Stimulated activated effector memory CD8-positive, alpha-beta T cell treated with anti-CD3 and anti-CD28 coated beads, Interleukin-12 subunit alpha, Interleukin-12 subunit beta, amount 100 ng/mL, for 72 hours (primary cell): ENCODE results near the gene PDZK1IP1.
"Not testable (repeated sequence)": the region's sequence is repeated elsewhere in the genome, so short reads cannot be mapped to it uniquely, and the experiment has no call there.

Experiments
- ATAC-seq: fragments of 150-1000 bp; cut with Tn5 transposase; 2 replicates; pipeline ENCODE4 v1.10.0; 2021
- DNase-seq, 2 donors: peaks; one replicate each; pipeline ENCODE4 v3.0.0; 2021 to 2022; ENCODE audit warnings: low spot score in 2 of 2
- H3K27ac Mint-ChIP-seq: one replicate; pipeline ENCODE4 v1.8.0; 2022; ENCODE audit warnings: mild to moderate bottlenecking, mixed read lengths
- H3K36me3 Mint-ChIP-seq: one replicate; pipeline ENCODE4 v1.8.0; 2022; ENCODE audit warnings: mild to moderate bottlenecking, mixed read lengths
- H3K4me1 Mint-ChIP-seq: one replicate; pipeline ENCODE4 v1.8.0; 2022; ENCODE audit warnings: mixed read lengths
- H3K4me3 Mint-ChIP-seq: one replicate; pipeline ENCODE4 v1.8.0; 2022; ENCODE audit warnings: mild to moderate bottlenecking, mixed read lengths
- H3K9me3 Mint-ChIP-seq: one replicate; pipeline ENCODE4 v1.8.0; 2022; ENCODE audit warnings: mixed read lengths

PDZK1IP1 gene

GRCh38 chr1:47212636-47213229 lies 22.9 kb upstream of the PDZK1IP1 start:
- ATAC-seq: no peak
- Mint-ChIP-seq H3K9me3 (no peaks in the 10 kb centered on the region), H3K4me3 (no peak overlapping the region), H3K36me3 (no peaks in the 10 kb centered on the region), H3K4me1 (peaks cover 5% of the 10 kb centered on the region), H3K27ac (no peak overlapping the region)
- no peak for DNase-seq

- DNase-seq: no peak
- Mint-ChIP-seq H3K36me3 (no peaks in the 10 kb centered on the region), H3K27ac (no peak overlapping the region), H3K4me1 (peaks cover 6% of the 10 kb centered on the region), H3K4me3 (no peak overlapping the region), H3K9me3 (no peaks in the 10 kb centered on the region)
- ATAC-seq: no peak
Observed at GRCh38 chr1:47211796-47212269, 22.0 kb upstream of the PDZK1IP1 start.

GRCh38 chr1:47210666-47211065 lies 20.8 kb upstream of the PDZK1IP1 start:
- H3K36me3 Mint-ChIP-seq: no peaks in the 10 kb centered on the region
- H3K4me1 Mint-ChIP-seq: peaks cover 6% of the 10 kb centered on the region
- H3K27ac Mint-ChIP-seq: no peak overlapping the region
- no peaks in the 10 kb centered on the region for H3K9me3 Mint-ChIP-seq
- H3K4me3 Mint-ChIP-seq: no peak overlapping the region
- ATAC-seq (no peak), DNase-seq (no peak)

- H3K27ac Mint-ChIP-seq: no peak overlapping the region
- no peaks in the 10 kb centered on the region for H3K9me3 Mint-ChIP-seq
- H3K4me3 Mint-ChIP-seq: no peak overlapping the region
- DNase-seq: no peak
- H3K4me1 Mint-ChIP-seq: peaks cover 6% of the 10 kb centered on the region
- no peak for ATAC-seq
- no peaks in the 10 kb centered on the region for H3K36me3 Mint-ChIP-seq
Observed at GRCh38 chr1:47209725-47210325, 20.0 kb upstream of the PDZK1IP1 start.

GRCh38 chr1:47209091-47209490 lies 19.3 kb upstream of the PDZK1IP1 start:
- DNase-seq (no peak), ATAC-seq (no peak)
- no peaks in the 10 kb centered on the region for H3K9me3 Mint-ChIP-seq
- no peak overlapping the region for H3K4me3 Mint-ChIP-seq
- peaks cover 6% of the 10 kb centered on the region for H3K4me1 Mint-ChIP-seq
- no peaks in the 10 kb centered on the region for H3K36me3 Mint-ChIP-seq
- no peak overlapping the region for H3K27ac Mint-ChIP-seq

- no peak for DNase-seq
- no peak for ATAC-seq
- Mint-ChIP-seq H3K4me1 (peaks cover 6% of the 10 kb centered on the region), H3K27ac (no peak overlapping the region), H3K9me3 (no peaks in the 10 kb centered on the region), H3K4me3 (no peak overlapping the region), H3K36me3 (no peaks in the 10 kb centered on the region)
Observed at GRCh38 chr1:47208374-47208850, 18.6 kb upstream of the PDZK1IP1 start.

GRCh38 chr1:47207803-47208373 lies 18.1 kb upstream of the PDZK1IP1 start:
- H3K9me3 Mint-ChIP-seq: no peaks in the 10 kb centered on the region
- no peaks in the 10 kb centered on the region for H3K36me3 Mint-ChIP-seq
- H3K4me1 Mint-ChIP-seq: peaks cover 6% of the 10 kb centered on the region
- ATAC-seq (peak; percentile 93), DNase-seq (no peak)
- H3K4me3 Mint-ChIP-seq: no peak overlapping the region
- no peak overlapping the region for H3K27ac Mint-ChIP-seq

GRCh38 chr1:47205918-47206317 lies 16.1 kb upstream of the PDZK1IP1 start:
- H3K4me3 Mint-ChIP-seq: no peak overlapping the region

GRCh38 chr1:47203504-47203903 lies 13.7 kb upstream of the PDZK1IP1 start:
- not testable (repeated sequence) for H3K4me1 Mint-ChIP-seq, H3K27ac Mint-ChIP-seq, H3K36me3 Mint-ChIP-seq, ATAC-seq, H3K9me3 Mint-ChIP-seq, H3K4me3 Mint-ChIP-seq, DNase-seq

More at GRCh38 chr1:47205918-47206317, 16.1 kb upstream of the PDZK1IP1 start:
- H3K27ac Mint-ChIP-seq: no peak overlapping the region
- no peaks in the 10 kb centered on the region for H3K36me3 Mint-ChIP-seq
- ATAC-seq: no peak
- H3K4me1 Mint-ChIP-seq: peaks cover 6% of the 10 kb centered on the region
- no peaks in the 10 kb centered on the region for H3K9me3 Mint-ChIP-seq
- DNase-seq: no peak

GRCh38 chr1:47201179-47201578 lies 11.3 kb upstream of the PDZK1IP1 start:
- DNase-seq: no peak
- no peak overlapping the region for H3K4me3 Mint-ChIP-seq
- H3K27ac Mint-ChIP-seq: no peak overlapping the region

GRCh38 chr1:47198214-47198613 lies 8.4 kb upstream of the PDZK1IP1 start:
- no peak for ATAC-seq
- H3K27ac Mint-ChIP-seq: no peak overlapping the region

More at GRCh38 chr1:47201179-47201578, 11.3 kb upstream of the PDZK1IP1 start:
- no peaks in the 10 kb centered on the region for H3K36me3 Mint-ChIP-seq
- ATAC-seq: no peak
- H3K4me1 Mint-ChIP-seq: no peaks in the 10 kb centered on the region
- no peaks in the 10 kb centered on the region for H3K9me3 Mint-ChIP-seq

GRCh38 chr1:47196622-47197021 lies 6.8 kb upstream of the PDZK1IP1 start:
- no peak overlapping the region for H3K27ac Mint-ChIP-seq

More at GRCh38 chr1:47198214-47198613, 8.4 kb upstream of the PDZK1IP1 start:
- Mint-ChIP-seq H3K4me1 (peaks cover under 1% of the 10 kb centered on the region), H3K9me3 (no peaks in the 10 kb centered on the region), H3K4me3 (no peak overlapping the region), H3K36me3 (no peaks in the 10 kb centered on the region)
- no peak for DNase-seq

GRCh38 chr1:47195981-47196380 lies 6.1 kb upstream of the PDZK1IP1 start:
- ATAC-seq, H3K9me3 Mint-ChIP-seq, H3K36me3 Mint-ChIP-seq, H3K4me3 Mint-ChIP-seq, DNase-seq, H3K27ac Mint-ChIP-seq, H3K4me1 Mint-ChIP-seq: not testable (repeated sequence)

More at GRCh38 chr1:47196622-47197021, 6.8 kb upstream of the PDZK1IP1 start:
- DNase-seq (no peak), ATAC-seq (no peak)
- Mint-ChIP-seq H3K9me3 (no peaks in the 10 kb centered on the region), H3K4me1 (peaks cover 6% of the 10 kb centered on the region), H3K4me3 (no peak overlapping the region), H3K36me3 (no peaks in the 10 kb centered on the region)

GRCh38 chr1:47194311-47194710 lies 4.5 kb upstream of the PDZK1IP1 start:
- H3K27ac Mint-ChIP-seq: no peak overlapping the region
- ATAC-seq: no peak
- no peak for DNase-seq
- H3K9me3 Mint-ChIP-seq: no peaks in the 10 kb centered on the region
- H3K36me3 Mint-ChIP-seq: no peaks in the 10 kb centered on the region
- H3K4me1 Mint-ChIP-seq: peaks cover 6% of the 10 kb centered on the region
- H3K4me3 Mint-ChIP-seq: no peak overlapping the region

- not testable (repeated sequence) for H3K9me3 Mint-ChIP-seq, H3K27ac Mint-ChIP-seq, H3K36me3 Mint-ChIP-seq, ATAC-seq, DNase-seq, H3K4me3 Mint-ChIP-seq, H3K4me1 Mint-ChIP-seq
Observed at GRCh38 chr1:47193496-47193895, 3.7 kb upstream of the PDZK1IP1 start.
